Raji (cell line): ENCODE measurements around the gene ABCD3.

Source experiments
- POLR2A ChIP-seq: IDR thresholded peaks from 2 replicates; pipeline ENCODE4 v1.6.1; 2011; ENCODE audit warnings: low read depth, low read length, control low read depth; ENCODE audit not compliant: insufficient read depth

Gene ABCD3

DNA sequence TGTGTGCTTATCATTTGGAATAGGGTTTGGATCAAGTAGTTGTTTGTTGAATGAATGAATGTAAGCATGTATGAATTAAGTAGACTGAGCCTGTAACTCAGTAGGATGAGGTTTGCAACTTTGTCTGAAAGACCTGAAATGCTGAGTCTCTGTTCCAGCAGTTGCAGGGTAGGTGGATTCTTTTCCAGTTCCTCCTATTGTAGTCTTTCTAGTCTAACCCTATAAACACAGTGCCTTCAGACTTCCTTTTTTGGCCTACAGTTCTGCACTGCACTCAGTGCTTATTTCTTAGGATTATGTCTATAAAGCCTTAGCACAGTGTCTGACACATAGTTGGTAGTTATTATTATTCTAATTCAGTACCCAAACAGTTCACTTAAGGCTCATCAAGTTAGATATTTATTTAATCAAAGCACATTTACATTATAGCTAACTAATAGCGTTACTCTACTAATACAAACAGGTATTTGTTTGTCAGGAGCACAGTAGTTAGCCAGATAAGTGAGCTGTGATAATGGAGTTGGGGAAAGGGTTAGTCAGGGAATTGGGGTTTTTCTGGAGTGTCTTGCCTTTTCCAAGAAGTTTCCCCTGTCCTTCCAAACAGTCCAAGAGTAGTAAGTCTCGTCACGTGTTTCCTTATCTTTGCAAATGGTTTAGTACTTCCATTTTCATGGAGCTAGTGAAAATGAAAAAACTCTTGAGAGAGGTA, 45.0 kb downstream of the ABCD3 start:
- no peak for TF ChIP-seq POLR2A

DNA sequence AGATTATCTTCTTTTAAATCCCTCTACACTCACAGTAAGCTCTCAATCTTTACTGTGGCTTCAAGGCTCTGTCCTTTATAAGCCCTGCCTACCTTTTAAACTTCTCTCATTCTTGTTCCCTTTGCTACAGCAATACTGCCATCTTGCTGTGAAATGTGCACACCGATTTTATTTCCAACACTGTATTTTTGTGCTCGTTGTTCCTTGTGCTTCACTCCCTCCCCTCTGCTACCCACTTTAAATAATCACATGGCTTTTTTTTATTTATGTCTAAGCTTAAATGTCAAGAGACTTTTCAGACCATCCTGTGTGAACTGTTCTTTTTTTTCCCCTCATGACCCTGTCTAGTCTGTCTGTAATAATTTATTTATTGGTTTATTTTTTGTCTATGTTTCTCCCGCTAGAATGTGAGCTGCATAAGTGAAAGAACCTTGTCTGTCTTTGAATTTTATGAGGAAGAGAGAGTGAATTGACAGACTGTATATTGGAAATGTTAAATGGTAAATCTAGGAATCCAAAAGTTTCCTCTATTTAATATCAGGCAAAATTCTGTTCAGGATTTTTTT, 45.7 kb downstream of the ABCD3 start:
- no peak for TF ChIP-seq POLR2A

DNA sequence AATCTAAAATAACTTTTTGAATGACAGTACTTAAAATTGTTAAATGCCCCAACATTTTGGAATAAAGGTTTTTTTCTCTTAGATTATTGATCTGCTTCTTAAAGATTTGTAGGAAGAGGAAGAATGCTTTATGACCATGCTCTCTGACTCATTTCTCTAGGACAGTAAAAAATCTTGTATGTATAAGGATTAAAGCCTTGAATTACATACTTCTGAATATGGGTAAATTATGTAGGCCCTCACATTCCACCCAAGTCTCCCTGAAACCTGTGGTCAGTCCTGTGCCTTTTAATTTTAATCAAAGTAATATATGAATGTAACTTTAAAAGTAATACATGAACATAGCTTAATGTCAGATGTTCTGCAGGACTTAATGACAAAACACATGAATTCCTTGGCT, 50.5 kb downstream of the ABCD3 start:
- TF ChIP-seq POLR2A, result no peak

- TF ChIP-seq POLR2A, result no peak
Measured at GRCh38 chr1:94471271-94471670, 53.1 kb downstream of the ABCD3 start.

DNA sequence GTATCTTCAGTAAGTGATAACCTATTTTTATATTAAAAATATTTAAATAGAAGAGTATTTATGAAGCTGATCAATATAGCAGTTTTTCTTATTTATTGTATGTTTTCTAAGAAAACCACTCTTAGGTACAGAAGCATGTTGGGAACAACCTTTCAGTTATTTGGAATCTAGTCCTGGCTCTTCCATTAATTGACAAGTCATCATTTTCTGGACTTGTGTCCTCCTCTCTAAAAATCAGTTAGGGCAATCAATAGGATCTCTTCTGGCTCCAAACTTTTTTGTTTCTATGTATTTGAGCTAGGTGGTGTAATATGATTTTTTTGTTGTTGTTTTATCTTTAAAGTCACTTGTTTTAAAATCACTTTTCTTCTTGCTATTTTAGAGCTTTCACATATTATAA, 57.0 kb downstream of the ABCD3 start:
- no peak for TF ChIP-seq POLR2A

DNA sequence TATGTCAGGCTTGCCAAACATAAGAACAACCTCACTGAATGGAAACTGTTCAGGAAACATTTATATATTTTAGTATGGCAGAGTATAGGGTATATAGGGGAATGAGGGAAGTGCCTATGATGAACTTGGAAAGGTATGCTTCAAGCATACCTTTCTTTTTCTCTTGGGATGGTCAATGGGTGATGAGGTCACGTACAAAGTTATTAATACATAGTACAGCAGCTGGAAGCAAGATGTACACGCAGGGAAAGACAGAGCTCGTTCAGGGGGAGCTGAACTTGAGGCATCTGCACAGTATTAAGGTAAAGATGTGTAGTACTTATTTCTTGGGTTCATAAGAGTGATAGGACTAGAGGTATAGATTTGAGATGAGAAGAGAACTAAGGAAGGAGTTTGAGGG, 61.5 kb downstream of the ABCD3 start:
- TF ChIP-seq POLR2A, result no peak

GRCh38 chr1:94481473-94481933, 63.3 kb downstream of the ABCD3 start:
- TF ChIP-seq POLR2A, result no peak

DNA sequence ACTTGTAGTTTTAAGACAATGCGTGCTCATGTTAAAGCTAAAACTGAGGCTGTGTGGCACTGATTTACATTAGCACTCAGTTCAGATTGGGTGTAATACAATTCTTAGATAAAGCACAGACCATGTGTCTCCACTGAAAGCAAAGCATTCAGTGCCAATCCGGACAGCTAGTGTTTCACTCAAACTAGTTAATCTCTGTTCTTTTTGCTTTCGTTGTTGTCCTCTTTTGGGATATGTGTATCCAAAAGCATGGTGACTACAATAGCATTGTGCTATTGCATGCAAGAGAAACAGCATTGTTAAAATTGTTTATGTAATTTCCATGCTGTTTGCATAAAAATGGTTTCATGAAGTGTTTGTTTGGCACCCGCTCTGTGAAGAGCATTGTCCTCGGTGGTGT, 68.8 kb downstream of the ABCD3 start:
- TF ChIP-seq POLR2A, result no peak

DNA sequence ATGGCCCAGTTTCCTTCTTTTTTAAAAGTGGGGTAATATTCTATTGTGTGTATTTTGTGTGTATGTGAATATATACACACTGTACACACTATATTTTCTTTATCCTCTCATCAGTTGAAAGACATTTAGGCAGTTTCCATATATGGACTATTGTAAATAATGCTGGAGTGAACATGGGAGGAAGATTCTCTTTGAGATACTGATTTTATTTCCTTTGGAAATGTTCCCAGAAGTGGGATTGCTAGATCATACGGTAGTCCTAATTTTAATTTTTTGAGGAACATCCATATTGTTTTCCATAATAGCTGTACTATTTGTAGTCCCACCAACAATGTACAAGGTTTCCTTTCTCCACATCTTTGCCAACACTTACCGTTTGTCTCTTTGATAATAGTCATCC, 72.4 kb downstream of the ABCD3 start:
- TF ChIP-seq POLR2A, result no peak

DNA sequence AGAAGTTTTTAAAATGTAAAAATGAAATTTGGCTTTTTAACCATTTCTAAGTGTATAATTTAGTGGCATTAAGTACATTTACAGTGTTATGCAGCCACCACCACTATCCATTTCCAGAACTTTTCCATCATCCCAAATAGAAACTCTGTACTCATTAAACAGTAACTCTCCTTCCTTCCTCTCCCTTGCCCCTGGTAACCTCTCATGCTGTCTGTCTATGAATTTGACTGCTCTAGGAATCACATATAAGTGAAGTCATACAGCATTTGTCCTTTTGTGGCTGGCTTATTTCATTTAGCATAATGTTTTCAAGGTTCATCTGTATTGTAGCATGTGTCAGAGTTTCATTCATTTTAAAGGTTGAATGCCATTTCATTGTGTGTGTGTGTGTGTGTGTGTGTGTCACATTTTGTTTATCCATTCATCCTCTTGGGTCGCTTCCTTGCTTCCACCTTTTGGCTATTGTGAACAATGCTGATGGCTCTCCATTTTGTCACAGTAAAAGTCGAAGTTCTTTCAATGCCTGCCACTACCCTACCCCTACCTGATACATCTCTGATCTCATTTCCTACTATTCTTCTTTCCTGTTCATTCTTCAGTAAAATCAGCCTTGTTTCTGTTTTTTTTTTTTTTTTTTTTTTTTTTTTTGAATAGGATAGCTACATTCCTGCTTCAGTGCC, 78.0 kb downstream of the ABCD3 start:
- TF ChIP-seq POLR2A, result no peak

GRCh38 chr1:94501426-94501825, 83.2 kb downstream of the ABCD3 start:
- TF ChIP-seq POLR2A, result no peak

- TF ChIP-seq POLR2A, result no peak
Measured at GRCh38 chr1:94501935-94502334, 83.7 kb downstream of the ABCD3 start.

DNA sequence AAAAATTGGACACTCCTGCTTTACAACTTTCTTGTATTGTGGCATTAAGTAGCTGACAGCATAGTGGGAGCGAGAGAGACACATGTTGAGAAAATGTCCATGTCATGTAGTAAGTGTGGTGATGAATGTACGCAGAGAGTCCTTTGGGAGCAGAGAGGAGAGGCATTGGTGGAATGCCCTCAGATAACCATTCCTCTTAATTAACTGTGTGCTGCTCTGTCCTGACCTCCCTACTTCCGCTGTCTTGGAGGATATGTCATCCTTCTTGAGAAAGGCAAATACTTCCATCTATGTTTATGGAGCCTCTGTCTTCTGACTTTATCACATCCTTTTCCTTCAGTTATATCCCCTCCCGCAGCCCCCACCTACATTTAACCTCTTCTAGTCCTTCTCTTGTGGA, 85.0 kb downstream of the ABCD3 start:
- no peak for TF ChIP-seq POLR2A

GRCh38 chr1:94504601-94505000, 86.4 kb downstream of the ABCD3 start:
- TF ChIP-seq POLR2A, result no peak

GRCh38 chr1:94512816-94513215, 94.6 kb downstream of the ABCD3 start:
- no peak for TF ChIP-seq POLR2A

DNA sequence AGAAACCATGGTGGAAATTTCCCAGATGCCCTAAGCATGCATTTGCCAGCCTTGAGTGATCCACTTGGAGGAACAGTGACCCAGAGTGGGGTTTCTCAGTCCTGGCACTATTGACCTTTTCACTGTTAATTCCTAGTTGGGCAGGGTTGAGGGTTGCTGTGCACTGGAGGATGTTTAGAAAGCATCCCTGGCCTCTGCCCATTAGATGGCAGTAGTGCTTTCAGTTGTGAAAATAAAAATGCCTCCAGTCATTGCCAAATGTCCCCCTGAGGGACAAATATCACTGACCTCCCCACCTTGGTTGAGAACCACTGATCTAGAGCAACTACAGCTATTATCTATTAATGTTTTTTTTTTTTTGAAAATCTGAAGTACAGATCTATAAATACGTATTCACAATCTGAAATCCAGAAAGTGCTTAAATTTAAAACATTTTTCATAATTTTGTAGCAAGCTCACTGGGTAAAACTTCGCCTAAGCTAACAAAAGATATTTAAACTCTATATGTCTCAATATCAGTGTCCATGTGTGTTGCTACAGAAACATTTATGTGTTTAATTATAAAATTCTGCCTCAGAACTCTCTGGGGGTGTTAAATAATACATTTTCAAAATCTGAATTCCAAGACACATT, 96.0 kb downstream of the ABCD3 start:
- no peak for TF ChIP-seq POLR2A
